Activated CD8-positive, alpha-beta T cell treated with anti-CD3 and anti-CD28 coated beads for 36 hours (primary cell): ENCODE measurements around the gene MTF1. TPM values are rescaled to one million over a fixed set of nuclear protein-coding genes. Genes with fewer than 3 reads are reported as not detected.
A peak's percentile ranks its signal among the peaks of the same experiment; 100 is the strongest.
"Not testable (repeated sequence)": the region's sequence is repeated elsewhere in the genome, so short reads cannot be mapped to it uniquely, and the experiment has no call there.

ENCODE experiments used
- ATAC-seq: fragments of 200-7000 bp; cut with Tn5 transposase; one replicate; pipeline ENCODE4 v1.10.0; 2021; ENCODE audit warnings: mild to moderate bottlenecking, moderate library complexity
- CTCF ChIA-PET: fragments of 350-600 bp; sonication (Branson Sonifier 250); formaldehyde crosslinking; loops from one replicate; lab custom pipeline; 2021; ENCODE audit warnings: antibody characterized with exemption; lab: Charles Lee
- POLR2A ChIA-PET: fragments of 350-600 bp; sonication (Branson Sonifier 250); formaldehyde crosslinking; loops from one replicate; lab custom pipeline; 2021; ENCODE audit warnings: antibody characterized with exemption; lab: Charles Lee
- DNase-seq: peaks from one replicate; pipeline ENCODE4 v3.0.0-alpha.2; 2020
- H3K27ac Mint-ChIP-seq: one replicate; pipeline ENCODE4 v1.8.0; 2021; ENCODE audit warnings: mild to moderate bottlenecking, mixed read lengths
- H3K27me3 Mint-ChIP-seq: one replicate; pipeline ENCODE4 v1.8.0; 2021; ENCODE audit warnings: mixed read lengths
- H3K36me3 Mint-ChIP-seq: one replicate; pipeline ENCODE4 v1.8.0; 2021; ENCODE audit warnings: low read depth, mixed read lengths
- H3K4me1 Mint-ChIP-seq: one replicate; pipeline ENCODE4 v1.8.0; 2021; ENCODE audit warnings: low read depth, mixed read lengths
- H3K4me3 Mint-ChIP-seq: one replicate; pipeline ENCODE4 v1.8.0; 2021; ENCODE audit warnings: mild to moderate bottlenecking, moderate library complexity, mixed read lengths
- H3K9me3 Mint-ChIP-seq: one replicate; pipeline ENCODE4 v1.8.0; 2021; ENCODE audit warnings: mixed read lengths
- CTCF ChIP-seq: fragments of 200-600 bp; IDR thresholded peaks from one replicate; pipeline ENCODE4 v1.8.0; 2022; ENCODE audit warnings: antibody characterized with exemption, mild to moderate bottlenecking
- intact Hi-C: fragments of 100-400 bp; cut with micrococcal nuclease; formaldehyde crosslinking; loops from one replicate; pipeline ENCODE4 v1.10.0; 2022
- total RNA-seq, 2 experiments: library from RNA; stranded (reverse); gene quantifications; one replicate each; pipeline ENCODE4 v1.2.3, GENCODE V29; 2021

The MTF1 gene
- total RNA-seq, 2 experiments from 2014 or later: 17.7 to 21.3 TPM

- POLR2A ChIA-PET: no interaction called here
- peak overlapping the region; percentile 25 for H3K27ac Mint-ChIP-seq
- ATAC-seq (no peak), DNase-seq (no peak)
- H3K27me3 Mint-ChIP-seq: no peaks in the 10 kb centered on the region
- peaks cover 18% of the 10 kb centered on the region for H3K36me3 Mint-ChIP-seq
- H3K4me1 Mint-ChIP-seq: peaks cover 13% of the 10 kb centered on the region
- no peak for TF ChIP-seq CTCF
- no peak overlapping the region for H3K4me3 Mint-ChIP-seq
- intact Hi-C loops: no loop called here
- CTCF ChIA-PET: no interaction called here
- H3K9me3 Mint-ChIP-seq: peaks cover 9% of the 10 kb centered on the region
Measured at GRCh38 chr1:37902983-37903382, 43.6 kb upstream of the MTF1 start.

GRCh38 chr1:37901893-37902225 is 42.5 kb upstream of the MTF1 start:
- intact Hi-C loops: no loop called here
- POLR2A ChIA-PET: no interaction called here
- no peak for TF ChIP-seq CTCF
- no peak for DNase-seq
- no peaks in the 10 kb centered on the region for H3K27me3 Mint-ChIP-seq
- H3K27ac Mint-ChIP-seq: peak overlapping the region; percentile 88
- H3K9me3 Mint-ChIP-seq: no peaks in the 10 kb centered on the region
- peaks cover 13% of the 10 kb centered on the region for H3K4me1 Mint-ChIP-seq
- CTCF ChIA-PET: no interaction called here
- peaks cover 6% of the 10 kb centered on the region for H3K36me3 Mint-ChIP-seq
- no peak overlapping the region for H3K4me3 Mint-ChIP-seq
- no peak for ATAC-seq

- Mint-ChIP-seq H3K36me3 (peaks cover 6% of the 10 kb centered on the region), H3K4me3 (no peak overlapping the region), H3K4me1 (peaks cover 13% of the 10 kb centered on the region), H3K27ac (peak overlapping the region; percentile 88), H3K27me3 (no peaks in the 10 kb centered on the region), H3K9me3 (no peaks in the 10 kb centered on the region)
- TF ChIP-seq CTCF: no peak
- ChIA-PET POLR2A (interaction anchor here (0.6 kb wide), 2 partner anchors 26 to 100 kb away, joined by 3 read pairs; no protein-coding TSS in a partner anchor), CTCF (no interaction called here)
- ATAC-seq (peak; percentile 47), DNase-seq (peak; percentile 22)
- intact Hi-C loops: no loop called here
Measured at GRCh38 chr1:37901191-37901892, 42.0 kb upstream of the MTF1 start.

GRCh38 chr1:37897563-37897962 is 38.2 kb upstream of the MTF1 start:
- ATAC-seq, H3K27ac Mint-ChIP-seq, POLR2A ChIA-PET, H3K27me3 Mint-ChIP-seq, CTCF ChIA-PET, H3K9me3 Mint-ChIP-seq, DNase-seq, H3K36me3 Mint-ChIP-seq, H3K4me3 Mint-ChIP-seq, intact Hi-C loops: not testable (repeated sequence)
- H3K4me1 Mint-ChIP-seq: peaks cover 11% of the 10 kb centered on the region

GRCh38 chr1:37893673-37894072 is 34.3 kb upstream of the MTF1 start:
- Mint-ChIP-seq H3K27ac (no peak overlapping the region), H3K4me3 (no peak overlapping the region), H3K4me1 (peaks cover 2% of the 10 kb centered on the region), H3K9me3 (no peaks in the 10 kb centered on the region), H3K36me3 (peaks cover 4% of the 10 kb centered on the region), H3K27me3 (no peaks in the 10 kb centered on the region)
- intact Hi-C loops: no loop called here
- TF ChIP-seq CTCF: no peak
- ChIA-PET POLR2A (no interaction called here), CTCF (interaction anchor here (2.5 kb wide), 1 partner anchor 34 kb away, joined by 6 read pairs; the partner anchor contains the start of gene MTF1)
- ATAC-seq (no peak), DNase-seq (no peak)
